Endothelial cell of umbilical vein (primary cell): Measurements from ENCODE around the gene ATF3. TPM values are rescaled to one million over a fixed set of nuclear protein-coding genes. Genes with fewer than 3 reads are reported as not detected.

ENCODE experiments used
- BruUV-seq: library from RNA; stranded (reverse); fragments of 400-500 nt; replicated peaks from 2 replicates; lab custom pipeline; 2021; lab: Mats Ljungman, UMichigan
- CTCF ChIA-PET: fragments of 300-600, 350-600 bp; sonication (Branson Sonifier 250); formaldehyde crosslinking; loops from one replicate; lab custom pipeline; 2021; ENCODE audit warnings: antibody characterized with exemption, inconsistent platforms; lab: Charles Lee
- POLR2A ChIA-PET: fragments of 300-600, 350-600 bp; sonication (Branson Sonifier 250); formaldehyde crosslinking; loops from one replicate; lab custom pipeline; 2021; ENCODE audit warnings: antibody characterized with exemption, inconsistent platforms; lab: Charles Lee
- DNase-seq: peaks from one replicate; pipeline ENCODE4 v3.0.0-alpha.2; 2011; ENCODE audit warnings: low read depth, low spot score
- FAIRE-seq: peaks from 2 replicates; lab custom pipeline; 2011; peaks lifted over from hg19 to GRCh38; lab: Jason Lieb, UNC
- H2AFZ ChIP-seq: 2 replicates; pipeline ENCODE4 v1.6.0; 2012; ENCODE audit warnings: low read depth, low read length, control low read depth, inconsistent platforms
- H3K27ac ChIP-seq: 2 replicates; pipeline ENCODE4 v1.5.1; 2011; ENCODE audit warnings: low read depth, mild to moderate bottlenecking, control low read depth, low read length, moderate library complexity; ENCODE audit not compliant: insufficient read depth
- H3K27me3 ChIP-seq, 2 experiments: 2 replicates each; pipeline versions ENCODE4 v1.6.0 to v1.6.1; 2011; ENCODE audit warnings: low read length in 2 of 2, mixed read lengths in 1 of 2; ENCODE audit not compliant: control insufficient read depth in 2 of 2, insufficient read depth in 2 of 2
- H3K36me3 ChIP-seq, 2 experiments: 2 replicates in 1 of 2; 3 replicates in 1 of 2; pipeline ENCODE4 v1.5.1; 2011; ENCODE audit warnings: low read length in 2 of 2, mild to moderate bottlenecking in 1 of 2, moderate library complexity in 1 of 2; ENCODE audit not compliant: control insufficient read depth in 2 of 2, insufficient read depth in 2 of 2; ENCODE audit errors: extremely low read depth in 1 of 2
- H3K4me1 ChIP-seq: 3 replicates; pipeline ENCODE4 v1.5.1; 2011; ENCODE audit warnings: mild to moderate bottlenecking, low read length; ENCODE audit not compliant: control insufficient read depth, insufficient read depth; ENCODE audit errors: extremely low read depth
- H3K4me2 ChIP-seq: 2 replicates; pipeline ENCODE4 v1.6.1; 2011; ENCODE audit warnings: low read length, control low read depth, mixed read lengths; ENCODE audit not compliant: insufficient read depth
- H3K4me3 ChIP-seq, 3 experiments: fragments of 200-600 bp in 1 of 3; sonication (generic), shearing (Covaris generic) in 1 of 3; replicated peaks in 1 of 3; 2 replicates each; pipeline ENCODE4 v1.5.1; 2011 to 2016; ENCODE audit warnings: control low read depth in 3 of 3, low read length in 3 of 3, mild to moderate bottlenecking in 2 of 3, inconsistent platforms in 1 of 3, low read depth in 1 of 3, moderate library complexity in 1 of 3; ENCODE audit not compliant: insufficient read depth in 1 of 3
- H3K79me2 ChIP-seq: 2 replicates; pipeline ENCODE4 v1.6.0; 2012; ENCODE audit warnings: low read length, inconsistent platforms; ENCODE audit not compliant: control insufficient read depth, insufficient read depth
- H3K9ac ChIP-seq: replicated peaks from 2 replicates; pipeline ENCODE3; 2011; ENCODE audit warnings: low read length, control low read depth; ENCODE audit not compliant: insufficient read depth; ENCODE audit errors: extremely low read depth
- H3K9me1 ChIP-seq: replicated peaks from 3 replicates; pipeline ENCODE4 v1.6.0; 2011; ENCODE audit warnings: mild to moderate bottlenecking, low read length; ENCODE audit not compliant: control insufficient read depth, insufficient read depth; ENCODE audit errors: extremely low read depth
- H3K9me3 ChIP-seq: replicated peaks from 2 replicates; pipeline ENCODE4 v1.5.1; 2012; ENCODE audit warnings: low read length, inconsistent platforms; ENCODE audit not compliant: control insufficient read depth, insufficient read depth
- H4K20me1 ChIP-seq: replicated peaks from 2 replicates; pipeline ENCODE3; 2011; ENCODE audit warnings: mild to moderate bottlenecking, low read length; ENCODE audit not compliant: control insufficient read depth, insufficient read depth; ENCODE audit errors: extremely low read depth
- EZH2 ChIP-seq: IDR thresholded peaks from 2 replicates; pipeline ENCODE4 v1.6.1; 2012; ENCODE audit warnings: borderline replicate concordance, low read depth, mild to moderate bottlenecking, moderate library complexity, low read length, inconsistent platforms; ENCODE audit not compliant: severe bottlenecking
- FOS ChIP-seq: IDR thresholded peaks from 2 replicates; pipeline ENCODE4 v1.6.1; 2011; ENCODE audit warnings: mild to moderate bottlenecking, low read length, moderate library complexity, borderline replicate concordance; ENCODE audit not compliant: insufficient read depth
- GATA2 ChIP-seq: IDR thresholded peaks from 2 replicates; pipeline ENCODE4 v1.7.0; 2011; ENCODE audit warnings: low read depth, mild to moderate bottlenecking, moderate library complexity, mixed read lengths, low read length; ENCODE audit not compliant: insufficient read length, insufficient read depth
- JUN ChIP-seq: IDR thresholded peaks from 2 replicates; pipeline ENCODE4 v1.6.1; 2011; ENCODE audit warnings: borderline replicate concordance, low read depth; ENCODE audit not compliant: insufficient read length, insufficient read depth
- MYC ChIP-seq: IDR thresholded peaks from one replicate; pipeline ENCODE4 v1.6.1; 2011; ENCODE audit warnings: mild to moderate bottlenecking, low read depth, low read length
- POLR2A ChIP-seq: IDR thresholded peaks from 2 replicates; pipeline ENCODE4 v1.6.1; 2012; ENCODE audit warnings: low read depth, mild to moderate bottlenecking, control low read depth, low read length
- POLR2AphosphoS5 ChIP-seq: IDR thresholded peaks from 2 replicates; pipeline ENCODE4 v1.6.1; 2012; ENCODE audit warnings: low read depth, mild to moderate bottlenecking, control low read depth, low read length, moderate library complexity; ENCODE audit not compliant: insufficient read depth
- dilution Hi-C: fragments of 300-500 bp; cut with MboI; formaldehyde crosslinking; loops from one replicate; pipeline ENCODE4 v1.15.0; 2019; ENCODE audit warnings: low sequenced_read_pairs; ENCODE audit not compliant: extremely low pct_ligation_motif_present
- intact Hi-C: fragments of 100-400 bp; cut with micrococcal nuclease; formaldehyde crosslinking; loops from one replicate; pipeline ENCODE4 v1.10.0; 2022
- polyA plus RNA-seq, 4 experiments: library from polyadenylated mRNA; depleted of rRNA in 3 of 4; stranded (reverse) in 3 of 4; unstranded in 1 of 4; fragments of >200 nt; gene quantifications; 2 replicates each; pipeline versions ENCODE4 v1.2.1 to v1.2.3, GENCODE V29; 2011 to 2012; ENCODE audit warnings: missing spikeins in 1 of 4
- total RNA-seq: library from RNA; stranded (reverse); gene quantifications from 2 replicates; pipeline ENCODE4 v1.2.3, GENCODE V29; 2021
- TF ChIP-seq, protein P1 (sequence below): IDR thresholded peaks from 2 replicates; pipeline ENCODE4 v1.6.1; 2011; ENCODE audit not compliant: insufficient read depth, insufficient read length
- TF ChIP-seq, protein P2 (sequence below), 2 donors: IDR thresholded peaks; 1 replicate in 1 of 2; 2 replicates in 1 of 2; pipeline ENCODE4 v1.5.1; 2011; ENCODE audit warnings: low read length in 2 of 2, mild to moderate bottlenecking in 2 of 2, moderate library complexity in 2 of 2, control low read depth in 1 of 2, inconsistent platforms in 1 of 2, low read depth in 1 of 2; ENCODE audit not compliant: insufficient read depth in 1 of 2; ENCODE audit errors: extremely low read depth in 1 of 2

Gene ATF3
- total and polyA plus RNA-seq, 2 donors (not counting 3 experiments of a cell fraction or from before 2014, with no cell fraction given), result 6.1 to 17.1 TPM

DNA sequence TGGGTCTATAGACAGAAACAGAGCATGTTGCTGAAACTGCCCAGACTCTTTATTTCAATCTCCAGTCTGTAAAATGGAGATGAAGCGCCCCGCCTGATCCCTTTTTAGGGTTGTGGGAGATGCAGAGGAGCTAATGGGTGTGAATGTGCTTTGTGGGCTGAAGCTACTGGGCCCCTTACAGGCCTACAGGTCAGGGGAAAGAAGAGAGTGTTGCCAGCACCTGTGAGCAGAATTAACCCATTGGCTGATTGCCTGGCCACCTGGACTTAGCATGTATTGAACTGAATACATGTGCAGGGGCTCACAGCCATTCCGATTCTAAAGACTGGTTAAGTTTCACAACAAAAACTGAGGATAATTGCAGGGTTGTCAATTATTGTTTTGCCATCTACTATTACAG, 13.9 kb upstream of the ATF3 start:
- dilution Hi-C loops (no loop called here), intact Hi-C loops (no loop called here)
- Histone ChIP-seq H3K4me2 (no peak overlapping the region), H3K27ac (no peak overlapping the region), H2AFZ (no peak overlapping the region), H3K36me3 (no peaks in the 10 kb centered on the region), H3K4me1 (peaks cover 15% of the 10 kb centered on the region), H3K27me3 (peaks cover 6 to 13% of the 10 kb centered on the region in 2 experiments), H3K4me3 (no peak overlapping the region), H4K20me1 (no peaks in the 10 kb centered on the region), H3K79me2 (no peaks in the 10 kb centered on the region), H3K9me3 (no peaks in the 10 kb centered on the region), H3K9ac (no peak overlapping the region), H3K9me1 (no peaks in the 10 kb centered on the region)
- POLR2A ChIA-PET, result interaction anchor here (0.6 to 1.0 kb wide), 2 partner anchors 14 to 15 kb away, joined by 3 to 6 read pairs; partner anchors contain the start of gene ATF3
- TF ChIP-seq POLR2A, result no peak
- no peak for TF ChIP-seq EZH2
- TF ChIP-seq, protein P1, sequence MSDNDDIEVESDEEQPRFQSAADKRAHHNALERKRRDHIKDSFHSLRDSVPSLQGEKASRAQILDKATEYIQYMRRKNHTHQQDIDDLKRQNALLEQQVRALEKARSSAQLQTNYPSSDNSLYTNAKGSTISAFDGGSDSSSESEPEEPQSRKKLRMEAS, result no peak
- no peak for TF ChIP-seq GATA2
- TF ChIP-seq, protein P2, sequence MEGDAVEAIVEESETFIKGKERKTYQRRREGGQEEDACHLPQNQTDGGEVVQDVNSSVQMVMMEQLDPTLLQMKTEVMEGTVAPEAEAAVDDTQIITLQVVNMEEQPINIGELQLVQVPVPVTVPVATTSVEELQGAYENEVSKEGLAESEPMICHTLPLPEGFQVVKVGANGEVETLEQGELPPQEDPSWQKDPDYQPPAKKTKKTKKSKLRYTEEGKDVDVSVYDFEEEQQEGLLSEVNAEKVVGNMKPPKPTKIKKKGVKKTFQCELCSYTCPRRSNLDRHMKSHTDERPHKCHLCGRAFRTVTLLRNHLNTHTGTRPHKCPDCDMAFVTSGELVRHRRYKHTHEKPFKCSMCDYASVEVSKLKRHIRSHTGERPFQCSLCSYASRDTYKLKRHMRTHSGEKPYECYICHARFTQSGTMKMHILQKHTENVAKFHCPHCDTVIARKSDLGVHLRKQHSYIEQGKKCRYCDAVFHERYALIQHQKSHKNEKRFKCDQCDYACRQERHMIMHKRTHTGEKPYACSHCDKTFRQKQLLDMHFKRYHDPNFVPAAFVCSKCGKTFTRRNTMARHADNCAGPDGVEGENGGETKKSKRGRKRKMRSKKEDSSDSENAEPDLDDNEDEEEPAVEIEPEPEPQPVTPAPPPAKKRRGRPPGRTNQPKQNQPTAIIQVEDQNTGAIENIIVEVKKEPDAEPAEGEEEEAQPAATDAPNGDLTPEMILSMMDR (IDR thresholded peaks at IDR 0.05; ENCODE audit: extremely low read depth in 1 of 2, insufficient read depth in 1 of 2, low read depth in 1 of 2, low read length in 2 of 2), result no peak
- no peak for TF ChIP-seq FOS
- no peak for TF ChIP-seq MYC
- no peak for TF ChIP-seq POLR2AphosphoS5
- TF ChIP-seq JUN, result no peak
- no TSS peak for BruUV-seq
- DNase-seq, result no peak
- FAIRE-seq, result no peak
- CTCF ChIA-PET, result interaction anchor here (1.0 to 2.4 kb wide), 3 partner anchors 15 to 117 kb away, joined by 3 to 21 read pairs (median 3); no protein-coding TSS in a partner anchor
